Measurements from ENCODE around the gene COL4A4. TPM values are rescaled to one million over a fixed set of nuclear protein-coding genes. Genes with fewer than 3 reads are reported as not detected.
A peak's percentile ranks its signal among the peaks of the same experiment; 100 is the strongest.

COL4A4 gene
- polyA plus RNA-seq, 1 donor, result 0.08 TPM

DNA sequence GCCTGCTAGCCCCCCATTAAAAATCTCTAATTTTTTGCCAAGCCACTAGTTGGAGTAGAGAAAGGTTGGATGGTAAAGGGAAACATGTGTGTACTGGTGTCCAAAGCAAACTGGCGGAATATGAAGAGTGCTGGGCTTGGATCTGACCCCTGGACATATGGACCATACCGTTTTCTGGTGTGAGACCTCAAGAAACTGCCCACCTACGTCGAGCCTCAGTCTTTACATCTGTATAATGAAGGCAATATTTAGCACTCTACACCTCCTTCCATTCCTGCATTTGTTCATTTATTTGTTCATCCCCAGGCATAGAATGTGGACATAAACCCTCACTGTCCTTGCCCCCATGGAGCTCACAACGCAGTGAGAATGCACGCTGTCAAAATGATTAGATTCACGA lies 185.7 kb downstream of the COL4A4 start:
- no peak for DNase-seq

DNA sequence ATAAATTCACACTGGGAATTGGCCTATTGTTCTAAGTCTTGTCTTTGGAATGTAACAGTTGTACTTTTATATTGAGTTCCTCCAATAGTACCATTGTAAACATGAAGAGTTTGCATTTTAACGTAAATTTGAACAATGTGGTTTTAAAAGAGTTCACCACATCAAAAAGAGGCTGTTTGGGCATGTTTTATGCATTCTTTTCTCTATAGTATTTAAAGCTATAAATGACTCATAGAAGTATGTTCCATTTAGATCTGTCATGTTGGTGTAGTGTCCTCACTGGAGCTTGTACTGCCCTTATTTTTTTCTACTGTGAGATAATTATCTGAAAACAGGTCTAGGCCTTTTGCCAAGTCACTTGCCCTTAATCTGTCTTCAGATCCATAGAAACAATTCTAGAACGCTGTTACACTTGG lies 186.2 kb downstream of the COL4A4 start:
- DNase-seq, result no peak

DNA sequence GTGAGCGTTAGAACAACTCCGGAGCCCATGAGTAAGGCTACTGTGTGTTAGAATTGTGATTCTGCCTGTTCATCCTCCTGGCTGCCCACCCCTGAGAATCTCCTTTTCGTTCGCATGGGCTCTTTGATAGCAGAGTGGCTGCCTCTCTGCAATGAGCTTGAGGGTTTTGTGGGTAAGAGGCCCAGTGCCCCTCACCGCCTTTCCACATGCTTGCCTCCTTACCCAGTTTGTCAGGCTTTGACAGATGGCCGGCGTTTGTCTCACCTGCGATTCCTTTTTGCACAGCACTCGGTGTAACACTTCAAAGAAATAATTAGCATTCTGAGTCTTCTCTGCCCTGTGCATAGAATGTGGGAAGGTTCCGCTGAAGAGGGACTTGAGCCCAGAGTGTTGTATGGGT lies 190.2 kb downstream of the COL4A4 start:
- DNase-seq, result no peak

DNA sequence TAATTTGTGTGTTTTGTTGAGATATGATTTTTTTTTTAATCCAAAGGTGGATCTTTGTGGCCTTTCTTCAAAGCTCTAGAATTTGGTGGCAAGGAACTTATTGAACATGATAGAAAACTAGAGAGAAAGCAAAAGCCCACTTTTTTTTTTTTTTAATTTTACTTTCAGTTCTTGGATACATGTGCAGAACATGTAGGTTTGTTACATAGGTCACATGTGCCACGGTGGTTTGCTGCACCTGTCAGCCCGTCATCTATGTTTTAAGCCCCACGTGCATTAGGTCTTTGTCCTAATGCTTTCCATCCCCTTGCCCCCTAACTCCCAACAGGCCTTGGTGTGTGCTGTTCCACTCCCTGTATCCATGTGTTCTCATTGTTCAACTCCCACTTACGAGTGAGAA lies 192.2 kb downstream of the COL4A4 start:
- no peak for DNase-seq

DNA sequence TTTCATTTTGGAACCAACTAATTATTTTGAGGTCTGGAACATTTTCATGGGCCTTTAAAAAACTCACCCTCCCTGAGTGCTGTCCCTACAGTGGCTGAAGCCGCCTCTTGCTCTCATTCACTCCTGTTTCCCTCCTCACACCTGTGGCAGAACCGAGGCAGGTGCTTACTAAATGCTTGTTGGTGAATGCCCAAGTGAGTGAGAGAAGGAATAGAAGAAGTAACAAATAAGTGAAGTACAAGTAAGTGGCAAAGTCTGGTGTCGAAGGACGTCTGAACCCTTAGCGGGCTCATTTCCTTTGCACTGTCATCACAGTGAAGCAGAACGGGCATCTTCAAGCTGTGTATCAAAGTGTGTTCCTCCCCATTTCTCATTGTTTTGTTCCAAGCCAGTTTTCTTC lies 192.9 kb downstream of the COL4A4 start:
- DNase-seq, result no peak

DNA sequence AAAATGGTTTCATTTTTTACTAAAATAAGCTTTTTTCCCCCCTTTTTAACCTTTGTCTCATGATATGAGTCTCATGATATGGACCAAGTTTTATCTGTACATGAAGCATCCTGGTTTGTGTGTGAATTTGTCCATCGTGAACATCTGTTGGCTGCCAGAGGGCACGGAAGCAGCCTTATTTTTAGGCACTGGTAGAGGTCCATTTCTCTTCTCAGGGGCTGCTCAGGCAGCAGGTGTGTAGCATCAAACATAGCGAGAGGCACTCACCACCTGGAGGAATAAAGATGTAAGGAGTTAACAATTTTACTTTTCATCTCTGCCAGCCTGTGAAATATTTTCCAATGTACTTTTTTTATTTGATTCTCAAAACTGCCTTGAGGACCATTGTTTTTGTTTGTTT lies 193.6 kb downstream of the COL4A4 start:
- DNase-seq, result no peak

DNA sequence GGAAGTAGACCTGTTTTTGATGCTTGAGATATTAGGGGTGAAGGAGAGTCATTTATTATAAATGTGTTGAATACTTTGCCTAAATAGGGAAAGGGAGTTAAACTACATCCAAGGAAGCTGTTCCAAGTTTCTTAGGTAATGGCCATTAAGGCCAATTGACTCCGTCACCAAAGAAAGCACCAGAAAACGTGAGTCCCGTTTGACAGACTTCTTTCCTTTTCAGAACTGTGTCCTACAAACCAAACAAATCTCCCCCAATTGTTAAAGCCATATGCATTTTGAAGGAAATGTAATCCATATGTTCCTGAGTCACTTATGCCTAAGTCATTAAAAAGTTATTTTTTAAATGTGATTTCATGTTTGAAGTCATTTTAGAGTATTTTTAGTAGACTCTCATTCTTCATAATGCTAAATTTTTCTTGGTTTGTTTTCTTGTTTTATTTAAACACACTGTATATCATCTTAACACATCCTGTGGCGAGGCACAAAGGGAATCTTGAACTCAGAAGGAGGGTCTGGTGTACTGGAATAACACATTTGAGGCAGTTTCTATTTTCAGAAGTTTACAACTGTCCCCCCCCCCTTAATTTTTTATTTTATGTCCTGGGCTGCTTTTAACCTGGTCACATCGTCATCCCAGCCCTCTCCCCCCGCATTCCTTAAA lies 194.5 kb downstream of the COL4A4 start:
- peak; percentile 23 for DNase-seq

DNA sequence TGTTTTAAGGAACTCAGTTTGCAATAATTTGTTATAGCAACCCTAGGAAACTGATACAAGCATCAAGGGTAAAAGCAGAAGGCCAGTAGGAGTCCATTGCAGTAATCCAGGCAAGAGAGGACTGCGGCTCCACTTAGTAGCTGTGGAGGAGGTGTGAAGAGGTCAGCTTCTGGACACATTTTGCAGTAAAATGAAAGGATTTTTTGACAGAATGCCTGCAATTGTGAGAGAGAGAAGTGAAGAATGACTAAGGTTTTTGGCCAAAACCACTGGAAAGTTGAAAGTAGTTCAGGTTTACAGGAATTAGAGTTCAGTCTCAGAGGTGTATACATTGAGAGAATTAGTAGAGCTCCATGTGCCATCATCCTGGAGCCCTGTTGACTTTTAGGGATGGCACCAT lies 198.6 kb downstream of the COL4A4 start:
- no peak for DNase-seq

DNA sequence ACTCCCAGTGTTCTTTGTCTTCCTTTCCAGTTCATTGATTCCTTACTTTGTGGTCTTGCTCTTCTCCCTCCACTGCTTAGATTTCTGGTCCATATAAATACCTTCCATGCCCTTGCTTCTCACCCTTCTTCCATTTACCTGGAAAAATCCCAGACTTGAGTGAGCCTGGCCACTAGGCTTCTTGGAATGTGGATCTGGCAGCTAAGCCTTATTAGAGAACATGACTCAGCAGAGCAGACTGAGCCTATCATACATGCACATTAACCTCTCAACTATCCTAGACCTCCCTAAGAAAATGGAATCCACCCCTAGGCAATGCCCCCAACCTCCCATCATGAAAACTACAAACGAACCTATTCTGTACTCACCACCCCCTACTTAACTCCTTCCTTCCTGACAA lies 200.5 kb downstream of the COL4A4 start:
- DNase-seq, result no peak

DNA sequence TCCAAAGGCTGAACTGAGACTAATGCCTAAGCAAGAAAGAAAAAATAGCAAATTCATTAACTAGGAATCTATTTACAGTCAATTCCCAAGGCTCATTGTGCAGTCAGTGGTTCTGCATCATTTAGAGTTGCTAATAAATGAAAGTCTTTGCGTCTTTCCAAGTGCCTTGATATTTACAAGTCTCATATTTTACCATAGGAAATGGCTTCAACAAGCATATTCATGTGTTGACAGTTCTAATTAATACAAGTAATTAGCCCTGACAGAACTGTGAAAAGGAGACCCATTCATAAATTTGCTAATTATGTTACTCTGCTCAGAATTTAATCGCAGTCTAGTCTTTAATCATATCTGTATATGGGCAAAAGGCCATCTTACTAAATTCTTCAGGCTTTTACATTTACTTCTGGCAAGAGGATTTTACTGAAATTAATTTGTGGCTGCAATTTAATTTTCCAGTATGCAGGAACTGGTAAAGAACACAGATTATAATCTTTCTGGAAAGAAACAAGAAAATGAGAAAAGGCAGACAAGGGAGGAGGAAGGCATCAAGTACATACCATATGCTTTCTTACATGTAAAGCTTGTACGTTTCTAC lies 201.7 kb downstream of the COL4A4 start:
- no peak for DNase-seq

DNA sequence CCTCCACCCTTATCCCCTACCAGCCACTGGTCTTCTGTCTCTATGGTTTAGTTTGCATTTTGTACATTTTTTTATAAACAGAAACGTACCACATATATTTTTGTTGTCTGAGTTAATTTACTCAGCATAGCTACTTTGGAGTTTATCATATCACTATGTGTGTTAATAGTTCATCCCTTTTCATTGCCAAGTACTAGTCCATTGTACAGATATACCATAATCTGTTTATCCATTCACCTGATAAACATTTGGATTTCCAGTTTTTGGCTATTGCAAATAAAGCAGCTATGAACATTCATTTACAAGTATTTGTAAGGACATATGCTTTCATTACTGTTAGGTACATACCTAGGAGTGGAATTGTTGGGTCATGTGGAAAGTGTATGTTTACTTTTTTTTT lies 204.6 kb downstream of the COL4A4 start:
- DNase-seq, result no peak

DNA sequence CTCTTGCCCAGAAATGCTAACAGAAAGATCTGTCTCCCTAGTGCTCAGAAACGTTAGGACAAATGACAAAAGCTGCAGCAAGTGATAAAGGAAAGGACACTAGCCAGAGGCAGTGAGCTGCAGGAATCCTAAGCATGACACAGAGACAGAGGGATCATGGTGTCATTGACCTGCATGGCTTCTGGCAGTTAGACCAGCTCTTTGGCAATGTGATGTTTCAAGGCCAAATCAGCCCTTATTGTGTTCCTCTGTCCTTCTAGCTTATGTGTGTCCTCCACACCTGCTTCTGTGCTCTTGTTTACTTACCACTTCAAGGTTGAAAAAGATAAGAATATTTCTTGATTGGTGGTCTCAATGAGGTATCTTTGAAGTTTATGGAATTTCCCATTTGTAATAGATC lies 207.3 kb downstream of the COL4A4 start:
- no peak for DNase-seq

DNA sequence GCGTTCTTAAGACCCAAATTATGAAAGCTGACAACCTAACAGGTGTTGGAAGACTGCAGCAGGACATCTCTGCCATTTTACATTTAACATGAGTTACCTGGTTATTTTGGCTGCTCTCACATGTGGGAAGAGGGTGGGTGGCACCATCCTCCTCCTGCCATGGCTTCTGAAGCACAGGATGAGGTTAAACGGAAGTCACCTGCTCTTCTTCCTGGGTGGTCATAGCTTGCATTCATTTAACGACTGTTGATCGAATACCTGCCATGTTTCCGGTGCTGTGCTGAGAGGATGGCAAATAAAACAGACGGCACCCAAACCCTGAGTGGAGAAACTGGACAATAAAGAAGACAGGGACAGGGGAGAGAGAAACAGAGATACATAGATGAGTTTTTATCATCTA lies 210.2 kb downstream of the COL4A4 start:
- DNase-seq, result no peak

DNA sequence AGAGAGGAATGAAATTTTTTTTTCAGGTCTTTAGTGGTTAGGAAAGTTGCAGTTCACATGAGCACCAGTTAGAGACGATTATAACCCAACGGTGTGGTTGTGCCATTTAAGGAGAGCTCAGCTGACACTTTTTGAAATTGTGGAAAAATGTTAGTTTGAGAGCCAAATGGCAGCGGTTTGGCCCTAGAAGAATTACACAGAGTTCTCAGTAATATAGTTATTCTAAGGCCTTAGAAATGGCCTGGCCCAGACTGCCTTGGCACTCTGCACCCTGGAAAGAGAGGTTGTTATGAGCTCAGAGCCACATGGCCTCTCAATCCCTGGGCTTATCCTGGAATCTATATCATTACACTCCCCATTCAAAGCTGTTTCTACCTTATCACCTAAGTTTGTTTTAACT lies 210.8 kb downstream of the COL4A4 start:
- peak; percentile 29 for DNase-seq

Other genes with a start within 250 kb of the COL4A4 start
- gene COL4A3, start 419 bp upstream of the COL4A4 start, polyA plus RNA-seq (ENCODE audit: insufficient read length), result 0.03 TPM
- 66.5 TPM for gene MFF, start 161.0 kb upstream of the COL4A4 start, polyA plus RNA-seq (ENCODE audit: insufficient read length)
- gene TM4SF20, start 215.1 kb upstream of the COL4A4 start, polyA plus RNA-seq (ENCODE audit: insufficient read length), result not detected
- gene SCYGR1, start 223.7 kb upstream of the COL4A4 start, polyA plus RNA-seq (ENCODE audit: insufficient read length), result not detected

Data from hindlimb muscle (tissue), 1 donor.